ENCODE results near the gene PRR35.

DNA sequence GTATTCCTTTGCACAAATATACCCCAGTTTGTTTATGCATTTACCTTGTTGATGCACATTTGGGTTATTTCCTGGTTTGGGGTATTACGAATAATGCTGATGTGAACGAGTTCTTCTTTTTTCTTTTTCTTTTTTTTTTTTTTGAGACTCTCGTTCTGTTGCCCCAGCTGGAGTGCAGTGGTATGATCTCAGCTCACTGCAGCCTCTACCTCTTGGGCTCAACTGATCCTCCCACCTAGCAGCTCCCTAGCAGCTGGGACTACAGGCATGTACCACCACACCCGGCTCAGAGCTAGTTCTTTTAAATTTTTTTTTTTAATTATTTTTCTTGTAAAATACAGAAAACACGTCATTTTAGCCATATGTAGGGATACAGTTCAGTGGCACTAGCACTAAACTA is 43.7 kb downstream of the PRR35 start:
- TF ChIP-seq, protein P1, sequence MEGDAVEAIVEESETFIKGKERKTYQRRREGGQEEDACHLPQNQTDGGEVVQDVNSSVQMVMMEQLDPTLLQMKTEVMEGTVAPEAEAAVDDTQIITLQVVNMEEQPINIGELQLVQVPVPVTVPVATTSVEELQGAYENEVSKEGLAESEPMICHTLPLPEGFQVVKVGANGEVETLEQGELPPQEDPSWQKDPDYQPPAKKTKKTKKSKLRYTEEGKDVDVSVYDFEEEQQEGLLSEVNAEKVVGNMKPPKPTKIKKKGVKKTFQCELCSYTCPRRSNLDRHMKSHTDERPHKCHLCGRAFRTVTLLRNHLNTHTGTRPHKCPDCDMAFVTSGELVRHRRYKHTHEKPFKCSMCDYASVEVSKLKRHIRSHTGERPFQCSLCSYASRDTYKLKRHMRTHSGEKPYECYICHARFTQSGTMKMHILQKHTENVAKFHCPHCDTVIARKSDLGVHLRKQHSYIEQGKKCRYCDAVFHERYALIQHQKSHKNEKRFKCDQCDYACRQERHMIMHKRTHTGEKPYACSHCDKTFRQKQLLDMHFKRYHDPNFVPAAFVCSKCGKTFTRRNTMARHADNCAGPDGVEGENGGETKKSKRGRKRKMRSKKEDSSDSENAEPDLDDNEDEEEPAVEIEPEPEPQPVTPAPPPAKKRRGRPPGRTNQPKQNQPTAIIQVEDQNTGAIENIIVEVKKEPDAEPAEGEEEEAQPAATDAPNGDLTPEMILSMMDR (IDR thresholded peaks at IDR 0.05; ENCODE audit: low read depth, low read length, missing input control): no peak
- TF ChIP-seq, protein P2, sequence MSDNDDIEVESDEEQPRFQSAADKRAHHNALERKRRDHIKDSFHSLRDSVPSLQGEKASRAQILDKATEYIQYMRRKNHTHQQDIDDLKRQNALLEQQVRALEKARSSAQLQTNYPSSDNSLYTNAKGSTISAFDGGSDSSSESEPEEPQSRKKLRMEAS (IDR thresholded peaks at IDR 0.05): no peak
- TF ChIP-seq FOXA1 (IDR thresholded peaks at IDR 0.05) (no peak), RXRA (IDR thresholded peaks at IDR 0.05) (no peak), GABPA (IDR thresholded peaks at IDR 0.05 in 1 of 2, conservative IDR thresholded peaks at IDR 0.05 in 1 of 2) (no peak), RAD21 (IDR thresholded peaks at IDR 0.05) (no peak), SP1 (IDR thresholded peaks at IDR 0.05) (no peak), JUND (IDR thresholded peaks at IDR 0.05) (no peak)
- TF ChIP-seq, protein P3, sequence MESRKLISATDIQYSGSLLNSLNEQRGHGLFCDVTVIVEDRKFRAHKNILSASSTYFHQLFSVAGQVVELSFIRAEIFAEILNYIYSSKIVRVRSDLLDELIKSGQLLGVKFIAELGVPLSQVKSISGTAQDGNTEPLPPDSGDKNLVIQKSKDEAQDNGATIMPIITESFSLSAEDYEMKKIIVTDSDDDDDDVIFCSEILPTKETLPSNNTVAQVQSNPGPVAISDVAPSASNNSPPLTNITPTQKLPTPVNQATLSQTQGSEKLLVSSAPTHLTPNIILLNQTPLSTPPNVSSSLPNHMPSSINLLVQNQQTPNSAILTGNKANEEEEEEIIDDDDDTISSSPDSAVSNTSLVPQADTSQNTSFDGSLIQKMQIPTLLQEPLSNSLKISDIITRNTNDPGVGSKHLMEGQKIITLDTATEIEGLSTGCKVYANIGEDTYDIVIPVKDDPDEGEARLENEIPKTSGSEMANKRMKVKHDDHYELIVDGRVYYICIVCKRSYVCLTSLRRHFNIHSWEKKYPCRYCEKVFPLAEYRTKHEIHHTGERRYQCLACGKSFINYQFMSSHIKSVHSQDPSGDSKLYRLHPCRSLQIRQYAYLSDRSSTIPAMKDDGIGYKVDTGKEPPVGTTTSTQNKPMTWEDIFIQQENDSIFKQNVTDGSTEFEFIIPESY (IDR thresholded peaks at IDR 0.05): no peak
- TF ChIP-seq, protein P4, sequence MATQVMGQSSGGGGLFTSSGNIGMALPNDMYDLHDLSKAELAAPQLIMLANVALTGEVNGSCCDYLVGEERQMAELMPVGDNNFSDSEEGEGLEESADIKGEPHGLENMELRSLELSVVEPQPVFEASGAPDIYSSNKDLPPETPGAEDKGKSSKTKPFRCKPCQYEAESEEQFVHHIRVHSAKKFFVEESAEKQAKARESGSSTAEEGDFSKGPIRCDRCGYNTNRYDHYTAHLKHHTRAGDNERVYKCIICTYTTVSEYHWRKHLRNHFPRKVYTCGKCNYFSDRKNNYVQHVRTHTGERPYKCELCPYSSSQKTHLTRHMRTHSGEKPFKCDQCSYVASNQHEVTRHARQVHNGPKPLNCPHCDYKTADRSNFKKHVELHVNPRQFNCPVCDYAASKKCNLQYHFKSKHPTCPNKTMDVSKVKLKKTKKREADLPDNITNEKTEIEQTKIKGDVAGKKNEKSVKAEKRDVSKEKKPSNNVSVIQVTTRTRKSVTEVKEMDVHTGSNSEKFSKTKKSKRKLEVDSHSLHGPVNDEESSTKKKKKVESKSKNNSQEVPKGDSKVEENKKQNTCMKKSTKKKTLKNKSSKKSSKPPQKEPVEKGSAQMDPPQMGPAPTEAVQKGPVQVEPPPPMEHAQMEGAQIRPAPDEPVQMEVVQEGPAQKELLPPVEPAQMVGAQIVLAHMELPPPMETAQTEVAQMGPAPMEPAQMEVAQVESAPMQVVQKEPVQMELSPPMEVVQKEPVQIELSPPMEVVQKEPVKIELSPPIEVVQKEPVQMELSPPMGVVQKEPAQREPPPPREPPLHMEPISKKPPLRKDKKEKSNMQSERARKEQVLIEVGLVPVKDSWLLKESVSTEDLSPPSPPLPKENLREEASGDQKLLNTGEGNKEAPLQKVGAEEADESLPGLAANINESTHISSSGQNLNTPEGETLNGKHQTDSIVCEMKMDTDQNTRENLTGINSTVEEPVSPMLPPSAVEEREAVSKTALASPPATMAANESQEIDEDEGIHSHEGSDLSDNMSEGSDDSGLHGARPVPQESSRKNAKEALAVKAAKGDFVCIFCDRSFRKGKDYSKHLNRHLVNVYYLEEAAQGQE (IDR thresholded peaks at IDR 0.05): no peak
